ENCODE results near the gene CASKIN1. TPM values are rescaled to one million over a fixed set of nuclear protein-coding genes. Genes with fewer than 3 reads are reported as not detected.

CASKIN1 gene
- total and polyA plus RNA-seq, 8 donors, result 0.61 to 2.1 (median 1.1) TPM

GRCh38 chr16:2213817-2214718 lies 17.7 kb upstream of the CASKIN1 start:
- WGBS, 2 donors, result 0 to 1% methylated on average over 75 to 98 of the region's 98 CpGs

GRCh38 chr16:2212362-2213324 lies 16.2 kb upstream of the CASKIN1 start:
- ATAC-seq, result peak; percentile 3 to 39 (median 18)
- WGBS, 2 donors, result 25 to 35% methylated on average over 19 of the region's 19 CpGs
- Histone ChIP-seq H3K27me3 (no peaks in the 10 kb centered on the region), H3K9me3 (no peaks in the 10 kb centered on the region), H3K4me3 (peak overlapping the region in 2 of 4 donors; percentile 78 to 92), H3K4me1 (peaks cover 12 to 22% (median 18%) of the 10 kb centered on the region in 3 donors), H3K27ac (peak overlapping the region; percentile 10 to 35 (median 29)), H3K36me3 (peaks cover 0 to 16% (median 5%) of the 10 kb centered on the region in 3 donors)
- intact Hi-C loops (cut with DNase I), result no loop called here
- no peak for FAIRE-seq
- DNase-seq, result peak; percentile 60 to 86 (median 72)
- TF ChIP-seq CTCF (IDR thresholded peaks at IDR 0.05), result no peak

More at GRCh38 chr16:2213817-2214718, 17.7 kb upstream of the CASKIN1 start:
- peak overlapping the region in 2 of 4 donors; percentile 47 to 53 for H3K27ac ChIP-seq
- peak in 2 of 6 donors; percentile 45 to 81 for DNase-seq
- FAIRE-seq, result no peak
- no peak for ATAC-seq
- intact Hi-C loops (cut with DNase I), result no loop called here
- no peak for TF ChIP-seq CTCF (IDR thresholded peaks at IDR 0.05)
- H3K4me3 ChIP-seq, result peak overlapping the region; percentile 66 to 92 (median 76)
- H3K36me3 ChIP-seq, result peaks cover 0 to 2% (median 0%) of the 10 kb centered on the region in 3 donors
- no peaks in the 10 kb centered on the region for H3K27me3 ChIP-seq
- H3K9me3 ChIP-seq, result no peaks in the 10 kb centered on the region
- H3K4me1 ChIP-seq, result peaks cover 12 to 22% (median 18%) of the 10 kb centered on the region in 3 donors

GRCh38 chr16:2211923-2212347 lies 15.5 kb upstream of the CASKIN1 start:
- H3K27ac ChIP-seq, result peak overlapping the region; percentile 10 to 35 (median 29)
- H3K36me3 ChIP-seq, result peaks cover 0 to 23% (median 5%) of the 10 kb centered on the region in 3 donors
- H3K9me3 ChIP-seq, result no peaks in the 10 kb centered on the region
- intact Hi-C loops (cut with DNase I), result no loop called here
- no peak for FAIRE-seq
- no peak for ATAC-seq
- H3K4me1 ChIP-seq, result peaks cover 12 to 22% (median 18%) of the 10 kb centered on the region in 3 donors
- WGBS, 2 donors, result 64 to 76% methylated on average over 11 of the region's 11 CpGs
- no peaks in the 10 kb centered on the region for H3K27me3 ChIP-seq
- peak in 2 of 6 donors; percentile 40 to 74 for DNase-seq
- TF ChIP-seq CTCF (IDR thresholded peaks at IDR 0.05), result no peak
- H3K4me3 ChIP-seq, result no peak overlapping the region

- intact Hi-C loops (cut with DNase I), result no loop called here
- peaks cover 12 to 25% (median 18%) of the 10 kb centered on the region in 3 donors for H3K4me1 ChIP-seq
- no peak within 1 kb of the TSS for H3K4me3 ChIP-seq
- peaks cover 0 to 23% (median 5%) of the 10 kb centered on the region in 3 donors for H3K36me3 ChIP-seq
- no peaks in the 10 kb centered on the region for H3K27me3 ChIP-seq
- H3K9me3 ChIP-seq, result no peaks in the 10 kb centered on the region
- DNase-seq (peak in 3 of 6 donors; percentile 41 to 74 (median 54)), FAIRE-seq (no peak), ATAC-seq (no peak)
- TF ChIP-seq CTCF (IDR thresholded peaks at IDR 0.05), result no peak
- 77 to 82% methylated on average over 24 of the region's 24 CpGs for WGBS, 2 donors
- H3K27ac ChIP-seq, result no peak within 1 kb of the TSS
Measured at GRCh38 chr16:2210386-2211365, 14.3 kb upstream of the CASKIN1 start, which contains the start of gene BRICD5. BRICD5 (minus strand) TSS chr16:2210863; CDS start chr16:2210833, 30 bp downstream.

Measured in pancreas (tissue), 10 donors.